ENCODE data around the gene FBLN1. TPM values are rescaled to one million over a fixed set of nuclear protein-coding genes. Genes with fewer than 3 reads are reported as not detected.
A peak's percentile ranks its signal among the peaks of the same experiment; 100 is the strongest.
"Not testable (repeated sequence)": the region's sequence is repeated elsewhere in the genome, so short reads cannot be mapped to it uniquely, and the experiment has no call there.

The FBLN1 gene
- total RNA-seq, 1 donor from 2014 or later, result 307 TPM

- H3K4me1 ChIP-seq, result peaks cover 22% of the 10 kb centered on the region
- no peak for DNase-seq
- H3K27me3 ChIP-seq (ENCODE audit: low read depth), result peaks cover 8% of the 10 kb centered on the region
- no peak overlapping the region for H3K4me3 ChIP-seq
- TF ChIP-seq CTCF (IDR thresholded peaks at IDR 0.05), result no peak
- H3K36me3 ChIP-seq, result peaks cover under 1% of the 10 kb centered on the region
- intact Hi-C loops (cut with DNase I), result no loop called here
- no peak for ATAC-seq
- H3K27ac ChIP-seq, result peak overlapping the region; percentile 41
- no peaks in the 10 kb centered on the region for H3K9me3 ChIP-seq
These were observed 35.6 kb downstream of the FBLN1 start for GRCh38 chr22:45538281-45538680.

GRCh38 chr22:45540122-45540521, 37.4 kb downstream of the FBLN1 start:
- Histone ChIP-seq H3K27me3 (ENCODE audit: low read depth) (peaks cover 8% of the 10 kb centered on the region), H3K4me3 (no peak overlapping the region), H3K9me3 (no peaks in the 10 kb centered on the region), H3K36me3 (no peaks in the 10 kb centered on the region), H3K4me1 (peaks cover 14% of the 10 kb centered on the region), H3K27ac (no peak overlapping the region)
- DNase-seq (no peak), ATAC-seq (no peak)
- TF ChIP-seq CTCF (IDR thresholded peaks at IDR 0.05), result no peak
- intact Hi-C loops (cut with DNase I), result no loop called here

- TF ChIP-seq CTCF (IDR thresholded peaks at IDR 0.05), result no peak
- Histone ChIP-seq H3K27me3 (ENCODE audit: low read depth) (peaks cover 8% of the 10 kb centered on the region), H3K4me1 (peaks cover 14% of the 10 kb centered on the region), H3K27ac (no peak overlapping the region), H3K4me3 (no peak overlapping the region), H3K9me3 (no peaks in the 10 kb centered on the region), H3K36me3 (no peaks in the 10 kb centered on the region)
- intact Hi-C loops (cut with DNase I), result no loop called here
- no peak for ATAC-seq
- no peak for DNase-seq
These were observed 38.8 kb downstream of the FBLN1 start for GRCh38 chr22:45541382-45541979.

- H3K27ac ChIP-seq, result no peak overlapping the region
- H3K4me1 ChIP-seq, result peaks cover 9% of the 10 kb centered on the region
- H3K4me3 ChIP-seq, result no peak overlapping the region
- intact Hi-C loops (cut with DNase I), result no loop called here
- H3K36me3 ChIP-seq, result no peaks in the 10 kb centered on the region
- ATAC-seq (no peak), DNase-seq (no peak)
- H3K9me3 ChIP-seq, result no peaks in the 10 kb centered on the region
- peaks cover 8% of the 10 kb centered on the region for H3K27me3 ChIP-seq (ENCODE audit: low read depth)
- TF ChIP-seq CTCF (IDR thresholded peaks at IDR 0.05), result no peak
These were observed 39.4 kb downstream of the FBLN1 start for GRCh38 chr22:45542001-45542520.

- intact Hi-C loops (cut with DNase I); ATAC-seq; H3K36me3 ChIP-seq; H3K9me3 ChIP-seq; DNase-seq; H3K4me1 ChIP-seq; H3K27me3 ChIP-seq (ENCODE audit: low read depth); H3K4me3 ChIP-seq; H3K27ac ChIP-seq: not testable (repeated sequence)
These were observed 40.1 kb downstream of the FBLN1 start for GRCh38 chr22:45542736-45543135.

GRCh38 chr22:45543243-45543642, 40.6 kb downstream of the FBLN1 start:
- Histone ChIP-seq H3K27ac (no peak overlapping the region), H3K9me3 (no peaks in the 10 kb centered on the region), H3K4me1 (peaks cover 4% of the 10 kb centered on the region), H3K36me3 (peaks cover 7% of the 10 kb centered on the region), H3K4me3 (no peak overlapping the region), H3K27me3 (ENCODE audit: low read depth) (peaks cover 11% of the 10 kb centered on the region)
- TF ChIP-seq CTCF (IDR thresholded peaks at IDR 0.05), result no peak
- no peak for ATAC-seq
- no peak for DNase-seq
- intact Hi-C loops (cut with DNase I), result no loop called here
